ENCODE results near the gene COL23A1. TPM values are rescaled to one million over a fixed set of nuclear protein-coding genes. Genes with fewer than 3 reads are reported as not detected.
"Not testable (repeated sequence)": the region's sequence is repeated elsewhere in the genome, so short reads cannot be mapped to it uniquely, and the experiment has no call there.

COL23A1 gene
- total RNA-seq, 2 donors from 2014 or later: 0.14 to 0.20 TPM

DNA sequence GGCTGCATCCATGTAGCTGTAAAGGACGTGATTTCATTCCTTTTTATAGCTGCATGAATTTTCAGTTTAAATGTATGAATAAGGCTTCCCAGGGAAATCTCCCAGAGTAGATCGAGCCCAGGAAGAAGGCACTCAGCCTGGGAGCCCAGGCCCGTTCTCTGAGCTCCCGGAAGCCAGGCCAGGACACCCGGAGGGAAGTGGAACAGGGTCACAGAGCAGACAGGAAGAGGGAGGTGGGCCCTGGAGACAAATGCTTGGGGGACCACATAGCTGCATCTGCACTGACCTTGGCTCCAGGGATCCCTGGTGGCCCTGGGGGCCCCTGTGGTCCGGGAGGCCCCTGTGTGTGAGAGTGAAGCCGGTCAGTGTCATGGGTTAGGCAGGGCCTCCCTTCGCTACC is 337.9 kb downstream of the COL23A1 start:
- Mint-ChIP-seq H3K27ac (no peak overlapping the region), H3K9me3 (no peaks in the 10 kb centered on the region), H3K36me3 (no peaks in the 10 kb centered on the region)
- DNase-seq (ENCODE audit: low spot score in 2 of 2) (no peak), ATAC-seq (no peak)

DNA sequence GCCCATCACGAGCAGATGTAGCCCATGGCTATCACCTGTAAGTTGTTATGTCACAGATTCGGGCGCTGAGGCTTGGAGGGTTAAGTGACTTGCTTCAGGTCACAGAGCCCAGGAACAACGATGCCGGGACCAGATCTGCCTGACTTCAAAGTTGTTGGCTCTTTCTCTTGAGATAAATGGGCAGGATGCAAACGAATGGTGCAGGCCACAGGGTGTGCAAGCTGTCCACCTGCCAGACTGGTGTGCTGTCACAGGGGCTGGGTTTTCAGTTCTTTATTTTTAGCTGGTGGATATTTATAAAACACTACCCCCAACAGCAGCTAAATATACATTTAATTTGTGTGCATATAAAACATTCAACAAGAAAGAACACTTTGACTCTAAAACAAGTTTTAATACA is 339.9 kb downstream of the COL23A1 start:
- no peaks in the 10 kb centered on the region for H3K36me3 Mint-ChIP-seq
- H3K27ac Mint-ChIP-seq: no peak overlapping the region
- no peaks in the 10 kb centered on the region for H3K9me3 Mint-ChIP-seq
- ATAC-seq: no peak
- DNase-seq (ENCODE audit: low spot score in 2 of 2): no peak

DNA sequence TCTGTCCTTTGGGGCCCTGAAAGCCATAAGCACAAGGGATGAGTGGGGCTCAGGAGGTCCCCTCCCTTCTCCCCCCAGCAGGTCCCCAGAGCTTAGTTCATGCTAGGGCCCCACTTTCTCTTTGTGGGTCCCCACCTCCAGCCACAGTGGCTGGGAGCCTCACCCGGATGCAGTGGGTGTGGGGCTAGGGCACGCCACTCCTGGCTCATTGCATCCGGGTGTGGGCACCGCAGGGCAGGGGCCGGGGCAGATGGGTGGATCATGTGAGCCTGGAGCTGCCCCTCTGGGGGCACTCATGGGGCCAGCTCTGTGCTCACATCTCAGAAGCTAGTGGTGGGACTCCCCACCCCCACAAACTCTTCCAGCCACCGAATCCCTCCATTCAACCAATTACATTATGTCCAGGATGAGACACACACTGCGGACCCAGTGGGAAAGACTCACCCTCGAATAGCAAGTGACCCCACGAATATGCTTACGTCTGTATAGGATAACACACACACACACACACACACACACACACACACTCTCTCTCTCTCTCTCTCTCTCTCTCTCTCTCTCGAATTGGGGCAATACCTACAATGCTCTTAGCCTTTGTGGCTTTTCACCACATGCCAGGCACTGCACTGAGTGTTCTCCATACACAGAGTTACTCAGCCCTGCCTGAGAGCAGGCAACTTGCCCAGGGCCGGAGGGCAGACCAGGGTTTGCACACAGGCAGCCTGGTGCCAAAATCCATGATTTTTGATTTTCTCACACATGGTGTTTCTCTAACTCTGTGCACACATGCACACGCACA is 340.8 kb downstream of the COL23A1 start:
- H3K9me3 Mint-ChIP-seq: no peaks in the 10 kb centered on the region
- H3K27ac Mint-ChIP-seq: peak overlapping the region; percentile 11 to 51
- no peaks in the 10 kb centered on the region for H3K36me3 Mint-ChIP-seq
- ATAC-seq (peak; percentile 66 to 92), DNase-seq (ENCODE audit: low spot score in 2 of 2) (no peak)

DNA sequence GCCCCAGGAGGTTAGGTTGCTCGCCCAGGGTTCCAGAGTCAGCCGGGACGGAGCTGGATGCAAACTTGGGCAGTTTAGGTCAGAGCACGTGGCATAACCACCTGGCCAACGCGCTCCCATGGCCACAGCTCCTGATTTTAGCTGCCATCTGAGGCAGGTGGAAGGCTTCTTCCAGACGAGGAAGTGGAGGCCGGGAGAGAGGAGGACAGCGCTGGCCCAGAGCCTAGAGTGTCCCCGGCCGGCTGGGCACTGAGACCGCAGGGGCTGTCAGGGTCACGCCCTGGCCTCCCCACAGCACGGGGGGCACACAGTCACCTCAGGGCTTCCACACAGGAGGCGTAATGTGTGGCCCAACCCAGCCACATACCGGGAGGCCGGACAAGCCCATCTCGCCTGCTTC is 341.4 kb downstream of the COL23A1 start:
- H3K9me3 Mint-ChIP-seq: no peaks in the 10 kb centered on the region
- H3K27ac Mint-ChIP-seq: peak overlapping the region in 1 of 2 donors; percentile 40
- no peaks in the 10 kb centered on the region for H3K36me3 Mint-ChIP-seq
- DNase-seq (ENCODE audit: low spot score in 2 of 2) (no peak), ATAC-seq (no peak)

DNA sequence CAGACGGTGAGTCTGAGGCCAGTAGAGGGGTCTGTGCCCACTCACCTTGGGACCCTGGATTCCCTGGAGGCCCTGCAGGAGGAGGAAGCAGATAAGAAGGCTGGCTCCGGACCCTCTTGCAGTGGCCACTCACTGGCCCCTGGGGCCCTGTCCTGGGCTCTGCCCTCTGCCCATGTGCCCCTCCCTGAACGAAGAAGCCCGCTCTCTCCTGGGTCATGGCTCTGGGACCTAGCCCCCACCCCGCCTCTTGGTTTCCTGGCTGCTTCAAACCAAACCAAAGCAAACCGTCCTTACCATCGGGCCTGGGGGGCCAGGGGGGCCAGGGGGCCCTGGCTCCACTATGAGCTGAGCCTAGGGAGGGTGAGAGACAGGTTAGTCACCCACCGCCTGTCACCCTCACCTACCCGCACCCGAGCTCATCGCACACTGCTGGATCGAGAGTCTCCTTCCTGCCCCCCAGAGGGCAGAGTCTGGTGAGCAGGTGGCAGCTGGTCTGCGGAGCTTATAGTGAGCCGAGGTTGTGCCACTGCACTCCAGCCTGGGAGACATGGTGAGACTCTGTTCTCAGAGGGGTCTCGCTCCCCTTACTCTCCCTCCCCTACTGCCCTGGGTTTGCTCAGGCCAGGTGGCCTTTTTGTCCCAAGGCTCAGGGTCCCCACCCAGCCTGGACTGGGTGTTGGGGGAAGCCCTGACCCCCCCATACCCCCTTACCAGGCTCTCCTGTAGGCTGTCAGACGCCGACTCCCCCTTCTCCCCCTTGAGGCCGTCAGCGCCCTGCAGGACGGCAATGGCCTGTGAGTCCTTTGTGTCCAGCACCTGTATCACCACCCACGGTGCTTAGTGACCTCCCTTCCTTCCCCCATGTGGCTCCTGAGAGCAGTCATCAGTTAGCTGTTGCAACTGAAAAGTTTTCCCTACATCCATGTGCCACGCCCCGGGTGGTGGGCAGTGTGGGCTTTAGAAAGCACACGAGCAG is 342.4 kb downstream of the COL23A1 start:
- Mint-ChIP-seq H3K9me3 (no peaks in the 10 kb centered on the region), H3K27ac (peak overlapping the region in 1 of 2 donors; percentile 40), H3K36me3 (no peaks in the 10 kb centered on the region)
- DNase-seq (ENCODE audit: low spot score in 2 of 2) (no peak), ATAC-seq (peak; percentile 23 to 29)

DNA sequence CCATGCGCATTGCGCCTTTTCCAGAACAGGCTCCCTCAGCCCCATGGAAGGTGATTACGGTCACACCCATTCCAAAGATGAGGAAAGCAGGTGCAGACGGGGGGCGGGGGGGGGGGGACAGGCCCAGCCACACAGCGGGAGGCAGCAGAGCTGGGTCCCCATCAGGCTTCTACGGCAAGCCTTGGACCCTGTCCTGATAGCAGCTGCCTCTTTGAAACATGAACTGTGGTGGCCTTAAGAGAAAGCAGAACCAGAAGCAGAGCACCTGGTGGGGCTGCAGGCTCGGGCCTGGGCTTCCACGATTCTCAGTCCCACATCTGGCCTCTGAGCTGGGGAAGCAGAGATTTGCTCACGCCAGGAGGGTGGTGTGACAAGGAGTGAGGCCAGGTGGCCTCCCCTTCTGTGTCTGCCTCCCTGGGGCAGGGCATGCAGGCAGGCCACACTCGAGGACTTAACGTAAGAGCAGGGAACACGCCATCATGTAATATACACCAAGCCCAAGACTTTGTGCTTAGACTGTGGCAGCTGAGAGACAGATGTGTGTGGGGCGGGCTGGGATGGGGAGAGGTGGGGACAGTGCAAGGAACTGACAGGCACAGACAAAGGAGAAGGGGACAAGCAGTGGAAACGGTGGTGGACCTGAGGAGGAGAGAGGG is 343.4 kb downstream of the COL23A1 start:
- H3K36me3 Mint-ChIP-seq: no peaks in the 10 kb centered on the region
- no peak for DNase-seq (ENCODE audit: low spot score in 2 of 2)
- no peak for ATAC-seq
- peak overlapping the region in 1 of 2 donors; percentile 50 for H3K27ac Mint-ChIP-seq
- H3K9me3 Mint-ChIP-seq: no peaks in the 10 kb centered on the region

DNA sequence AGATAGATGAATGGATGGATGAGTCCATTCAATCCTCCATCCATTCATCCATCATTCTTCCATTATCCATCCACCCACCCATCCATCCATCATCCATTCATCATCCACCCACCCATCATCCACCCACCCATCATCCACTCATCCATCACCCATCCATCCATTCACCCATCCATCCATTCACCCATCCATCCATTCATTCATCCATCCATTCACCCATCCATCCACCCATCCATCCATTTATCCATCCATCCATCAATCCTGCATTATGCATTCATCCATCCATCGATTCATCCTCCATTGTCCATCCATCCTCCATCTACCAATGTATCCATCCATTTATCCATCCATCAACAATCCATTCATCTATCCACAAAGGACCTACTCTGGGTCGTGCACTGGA is 344.8 kb downstream of the COL23A1 start:
- H3K27ac Mint-ChIP-seq: no peak overlapping the region
- H3K36me3 Mint-ChIP-seq: no peaks in the 10 kb centered on the region
- ATAC-seq (no peak), DNase-seq (ENCODE audit: low spot score in 2 of 2) (no peak)
- no peaks in the 10 kb centered on the region for H3K9me3 Mint-ChIP-seq

DNA sequence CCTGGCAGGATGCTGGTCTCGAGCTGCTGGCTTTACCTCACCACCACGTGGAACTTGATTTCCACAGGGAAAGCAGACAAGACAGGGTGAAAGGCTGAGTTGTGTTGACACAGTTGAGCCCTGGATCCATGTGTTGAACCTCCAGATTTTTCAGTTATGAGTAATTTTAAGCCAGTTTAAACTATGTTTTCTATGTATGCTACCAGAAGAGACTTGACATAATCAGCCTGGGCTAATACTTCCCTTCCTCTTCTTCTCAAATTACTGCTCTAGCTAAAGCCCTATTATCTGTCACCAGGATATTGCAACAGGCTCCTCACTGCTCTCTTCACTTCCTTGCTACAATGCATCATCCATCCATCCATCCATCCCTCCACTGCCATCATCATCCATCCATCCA is 345.6 kb downstream of the COL23A1 start:
- H3K27ac Mint-ChIP-seq: no peak overlapping the region
- H3K36me3 Mint-ChIP-seq: no peaks in the 10 kb centered on the region
- DNase-seq (ENCODE audit: low spot score in 2 of 2): no peak
- no peak for ATAC-seq
- no peaks in the 10 kb centered on the region for H3K9me3 Mint-ChIP-seq

DNA sequence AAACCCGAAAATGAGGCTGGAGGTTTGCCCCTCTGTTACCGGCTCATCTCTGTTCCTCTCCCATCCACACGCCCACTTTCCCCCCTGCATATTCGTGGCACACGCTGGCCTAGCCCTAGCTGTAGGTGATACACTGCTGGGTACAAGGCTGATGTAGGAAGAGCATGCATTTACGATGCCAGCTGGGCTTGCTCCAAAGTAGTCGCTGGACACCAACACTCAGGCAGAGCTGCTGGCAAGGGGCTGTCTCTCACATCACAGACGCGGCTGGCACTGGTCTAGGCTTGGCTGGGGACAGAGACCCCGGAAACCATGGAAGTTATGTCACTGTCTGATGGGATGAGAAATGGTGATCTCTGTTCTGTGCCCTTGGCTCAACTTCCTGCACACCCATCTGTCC is 347.8 kb downstream of the COL23A1 start:
- Mint-ChIP-seq H3K27ac (peak overlapping the region in 1 of 2 donors; percentile 18), H3K36me3 (no peaks in the 10 kb centered on the region), H3K9me3 (no peaks in the 10 kb centered on the region)
- DNase-seq (ENCODE audit: low spot score in 2 of 2): no peak
- ATAC-seq: no peak

DNA sequence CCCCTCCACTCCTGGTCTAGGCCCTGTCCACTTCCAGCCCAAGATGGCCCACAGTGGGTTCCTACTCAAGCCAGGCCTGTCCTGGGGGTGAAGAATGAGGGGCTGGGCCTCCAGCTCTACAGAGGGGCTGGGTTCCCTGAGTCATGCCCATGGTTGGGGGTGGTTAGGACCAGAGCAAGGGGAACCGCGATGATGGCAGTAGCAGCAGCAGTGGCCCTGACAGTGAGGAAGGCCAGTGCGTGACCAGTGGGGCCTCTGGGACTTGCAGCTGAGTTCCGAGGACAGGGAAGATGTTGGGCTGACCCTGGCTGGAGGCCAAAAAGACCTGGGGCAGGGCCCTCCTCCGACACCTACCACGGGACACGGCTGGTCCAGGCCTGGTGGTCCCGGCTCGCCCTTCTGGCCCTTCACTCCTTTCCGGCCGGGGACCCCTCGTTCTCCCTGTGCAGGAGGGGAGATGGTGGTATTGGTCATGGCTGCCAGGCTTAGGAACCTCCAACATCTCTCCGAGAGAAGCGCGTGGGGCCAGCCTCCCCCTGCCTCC is 348.4 kb downstream of the COL23A1 start:
- ATAC-seq (peak in 1 of 2 donors; percentile 7), DNase-seq (ENCODE audit: low spot score in 2 of 2) (no peak)
- Mint-ChIP-seq H3K27ac (peak overlapping the region in 1 of 2 donors; percentile 93), H3K36me3 (no peaks in the 10 kb centered on the region), H3K9me3 (no peaks in the 10 kb centered on the region)

DNA sequence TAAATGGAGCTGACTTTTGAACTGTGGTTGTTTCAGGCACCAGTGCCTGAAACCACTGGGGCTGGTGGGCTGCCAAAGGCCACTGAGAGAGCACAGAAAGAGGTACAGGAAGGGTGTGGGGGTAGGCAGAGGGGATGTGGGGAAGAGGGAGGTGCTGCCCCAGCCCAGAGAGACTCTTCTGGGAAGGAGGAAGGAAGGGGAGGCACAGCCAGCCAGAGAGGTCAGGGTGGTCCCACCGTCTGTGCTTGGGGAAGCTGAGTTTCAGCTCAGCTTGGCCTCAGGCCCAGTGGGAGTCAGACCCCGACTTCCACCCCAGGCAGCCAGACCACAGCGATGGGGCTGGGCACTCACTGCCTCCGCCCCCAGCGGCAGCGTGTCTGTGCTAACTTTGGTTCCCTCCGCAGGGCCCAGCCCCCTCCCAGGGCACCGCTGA is 348.9 kb downstream of the COL23A1 start:
- ATAC-seq (peak; percentile 8 to 11), DNase-seq (ENCODE audit: low spot score in 2 of 2) (no peak)
- H3K27ac Mint-ChIP-seq: peak overlapping the region in 1 of 2 donors; percentile 93
- H3K36me3 Mint-ChIP-seq: no peaks in the 10 kb centered on the region
- H3K9me3 Mint-ChIP-seq: no peaks in the 10 kb centered on the region

DNA sequence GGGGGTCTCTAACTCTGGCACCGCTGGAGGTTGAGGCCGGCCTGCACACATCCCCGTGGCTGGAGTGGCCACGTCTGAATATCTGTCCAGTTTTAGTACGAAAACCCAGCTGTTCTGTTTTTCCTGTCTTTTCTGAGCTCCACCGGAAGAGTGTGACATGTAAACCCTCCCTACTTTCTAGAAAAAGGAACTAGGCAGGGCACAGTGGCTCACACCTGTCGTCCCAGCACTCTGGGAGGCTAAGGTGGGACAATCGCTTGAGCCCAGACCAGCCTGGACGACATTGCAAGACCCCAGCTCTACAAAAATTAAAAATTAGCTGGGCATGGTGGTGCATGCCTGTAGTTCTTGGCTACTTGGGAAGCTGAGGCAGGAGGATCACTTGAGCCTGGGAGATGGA is 349.4 kb downstream of the COL23A1 start:
- Mint-ChIP-seq H3K36me3 (no peaks in the 10 kb centered on the region), H3K27ac (peak overlapping the region; percentile 23 to 93), H3K9me3 (no peaks in the 10 kb centered on the region)
- DNase-seq (ENCODE audit: low spot score in 2 of 2) (no peak), ATAC-seq (no peak)

DNA sequence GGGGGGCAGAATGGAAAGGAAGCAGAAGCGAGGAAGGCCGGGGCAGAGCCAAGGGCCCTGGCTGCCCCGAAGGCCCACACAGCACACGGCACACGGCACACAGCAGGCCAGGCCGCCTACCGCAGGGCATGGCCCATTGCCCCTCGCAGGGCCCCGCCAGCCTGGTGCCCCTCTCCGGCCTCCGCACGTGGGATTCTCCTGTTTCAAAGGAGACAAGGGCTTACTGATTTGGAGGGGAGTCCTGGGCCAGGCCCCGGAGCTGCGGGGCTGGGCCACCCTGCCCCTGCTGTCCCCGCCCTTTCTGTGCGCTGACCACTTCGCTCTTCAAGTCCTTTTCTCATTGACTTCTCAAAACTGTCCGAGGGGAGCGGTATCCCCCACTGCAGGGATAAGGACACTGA is 349.9 kb downstream of the COL23A1 start:
- Mint-ChIP-seq H3K9me3 (no peaks in the 10 kb centered on the region), H3K27ac (peak overlapping the region; percentile 50 to 93), H3K36me3 (no peaks in the 10 kb centered on the region)
- no peak for DNase-seq (ENCODE audit: low spot score in 2 of 2)
- ATAC-seq: no peak

DNA sequence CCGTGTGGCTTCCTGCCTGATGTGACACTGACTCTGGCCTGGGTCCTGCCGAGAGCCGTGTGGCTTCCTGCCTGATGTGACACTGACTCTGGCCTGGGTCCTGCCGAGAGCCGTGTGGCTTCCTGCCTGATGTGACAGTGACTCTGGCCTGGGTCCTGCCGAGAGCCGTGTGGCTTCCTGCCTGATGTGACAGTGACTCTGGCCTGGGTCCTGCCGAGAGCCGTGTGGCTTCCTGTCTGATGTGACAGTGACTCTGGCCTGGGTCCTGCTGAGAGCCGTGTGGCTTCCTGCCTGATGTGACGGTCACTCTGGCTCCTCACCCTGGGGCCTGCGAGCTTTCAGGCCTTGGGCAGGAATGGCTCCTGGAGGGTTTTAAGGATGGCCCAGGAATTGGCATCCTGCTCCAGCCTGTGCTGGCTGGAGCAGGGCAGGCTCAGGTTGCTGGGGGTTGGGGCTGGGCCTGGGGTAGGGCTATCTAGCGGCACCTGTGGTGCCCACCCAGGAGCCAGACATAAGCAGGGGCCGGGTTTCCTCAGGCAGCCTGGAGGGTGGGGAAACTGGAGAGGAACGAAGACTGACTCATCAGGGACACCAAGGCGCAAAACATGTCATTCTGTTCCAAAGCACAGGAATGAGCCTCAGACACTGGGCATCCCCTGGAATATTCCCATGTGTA is 350.4 kb downstream of the COL23A1 start:
- not testable (repeated sequence) for H3K36me3 Mint-ChIP-seq, H3K9me3 Mint-ChIP-seq
- DNase-seq (ENCODE audit: low spot score in 2 of 2): peak in 1 of 2 donors; percentile 77
- ATAC-seq: peak; percentile 9 to 22
- peak overlapping the region; percentile 50 to 93 for H3K27ac Mint-ChIP-seq

DNA sequence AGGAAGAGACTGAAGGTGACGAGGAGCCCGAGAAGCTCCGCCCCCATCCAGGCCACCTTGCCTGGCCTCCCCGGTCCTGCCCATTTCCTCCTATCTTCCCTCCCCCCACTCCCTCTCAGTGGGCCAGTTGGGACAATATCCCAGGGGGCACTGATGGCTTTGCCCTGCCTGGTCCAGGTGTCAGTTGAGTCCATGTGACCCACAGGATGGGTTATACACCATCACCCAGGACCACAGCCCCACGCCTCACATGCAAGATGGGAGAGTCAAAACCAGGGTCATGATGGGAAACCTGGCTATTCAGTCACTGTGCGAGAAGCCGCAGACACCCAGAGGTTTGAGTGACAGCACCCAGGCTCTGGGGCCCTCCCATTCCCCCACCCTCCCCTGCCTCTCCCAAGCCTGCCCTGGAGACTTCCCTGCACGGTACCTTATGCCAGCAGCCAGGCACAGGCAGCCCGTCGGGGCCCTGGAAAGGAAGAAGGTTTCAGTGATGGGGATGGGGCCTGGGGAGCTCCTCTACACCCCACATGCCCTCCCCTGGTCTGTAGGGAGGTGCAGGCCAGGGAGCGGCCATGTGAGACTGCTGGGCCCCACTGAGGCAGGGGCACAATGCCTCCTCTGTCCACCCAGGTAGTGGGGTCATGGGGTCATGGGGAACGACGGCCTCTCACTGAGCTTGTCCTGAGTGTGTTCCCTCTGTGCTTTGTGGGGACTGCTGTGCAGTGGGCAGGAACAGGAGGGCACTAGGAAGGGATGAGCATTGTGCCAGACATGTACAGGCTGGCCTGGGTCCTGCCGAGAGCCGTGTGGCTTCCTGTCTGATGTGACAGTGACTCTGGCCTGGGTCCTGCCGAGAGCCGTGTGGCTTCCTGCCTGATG is 351.2 kb downstream of the COL23A1 start:
- ATAC-seq (peak; percentile 48 to 74), DNase-seq (ENCODE audit: low spot score in 2 of 2) (peak in 1 of 2 donors; percentile 73)
- H3K27ac Mint-ChIP-seq: peak overlapping the region; percentile 72 to 93
- H3K36me3 Mint-ChIP-seq: no peaks in the 10 kb centered on the region
- H3K9me3 Mint-ChIP-seq: no peaks in the 10 kb centered on the region

Measured in activated naive CD4-positive, alpha-beta T cell treated with anti-CD3 and anti-CD28 coated beads, Interleukin-2, amount 50 U/mL, for 72 hours (primary cell).